Stimulated activated effector memory CD8-positive, alpha-beta T cell treated with anti-CD3 and anti-CD28 coated beads, Interleukin-12 subunit alpha, Interleukin-12 subunit beta, amount 100 ng/mL, for 72 hours (primary cell): Measurements from ENCODE around the gene EID2.
A peak's percentile ranks its signal among the peaks of the same experiment; 100 is the strongest.

Experiments used
- ATAC-seq: fragments of 150-1000 bp; cut with Tn5 transposase; 2 replicates; pipeline ENCODE4 v1.10.0; 2021
- DNase-seq, 2 donors: peaks; one replicate each; pipeline ENCODE4 v3.0.0; 2021 to 2022; ENCODE audit warnings: low spot score in 2 of 2
- H3K27ac Mint-ChIP-seq: one replicate; pipeline ENCODE4 v1.8.0; 2022; ENCODE audit warnings: mild to moderate bottlenecking, mixed read lengths
- H3K36me3 Mint-ChIP-seq: one replicate; pipeline ENCODE4 v1.8.0; 2022; ENCODE audit warnings: mild to moderate bottlenecking, mixed read lengths
- H3K4me1 Mint-ChIP-seq: one replicate; pipeline ENCODE4 v1.8.0; 2022; ENCODE audit warnings: mixed read lengths
- H3K4me3 Mint-ChIP-seq: one replicate; pipeline ENCODE4 v1.8.0; 2022; ENCODE audit warnings: mild to moderate bottlenecking, mixed read lengths
- H3K9me3 Mint-ChIP-seq: one replicate; pipeline ENCODE4 v1.8.0; 2022; ENCODE audit warnings: mixed read lengths

Gene EID2, protein sequence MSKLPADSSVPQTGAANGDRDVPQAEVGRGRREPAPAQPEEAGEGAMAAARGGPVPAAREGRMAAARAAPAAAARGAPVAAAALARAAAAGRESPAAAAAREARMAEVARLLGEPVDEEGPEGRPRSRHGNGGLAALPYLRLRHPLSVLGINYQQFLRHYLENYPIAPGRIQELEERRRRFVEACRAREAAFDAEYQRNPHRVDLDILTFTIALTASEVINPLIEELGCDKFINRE

GRCh38 chr19:39539518-39540332 is at the start of gene EID2:
Gene EID2, minus strand, starts transcription at chr19:39540161. Its CDS starts 82 bp downstream, at chr19:39540079.
- peaks cover 37% of the 10 kb centered on the region for H3K4me1 Mint-ChIP-seq
- ATAC-seq (peak; percentile 94), DNase-seq (peak; percentile 95 to 99)
- H3K36me3 Mint-ChIP-seq = peaks cover 22% of the 10 kb centered on the region
- peak within 1 kb of the TSS; percentile 98 for H3K27ac Mint-ChIP-seq
- H3K9me3 Mint-ChIP-seq = no peaks in the 10 kb centered on the region
- H3K4me3 Mint-ChIP-seq = peak within 1 kb of the TSS; percentile 88

DNA sequence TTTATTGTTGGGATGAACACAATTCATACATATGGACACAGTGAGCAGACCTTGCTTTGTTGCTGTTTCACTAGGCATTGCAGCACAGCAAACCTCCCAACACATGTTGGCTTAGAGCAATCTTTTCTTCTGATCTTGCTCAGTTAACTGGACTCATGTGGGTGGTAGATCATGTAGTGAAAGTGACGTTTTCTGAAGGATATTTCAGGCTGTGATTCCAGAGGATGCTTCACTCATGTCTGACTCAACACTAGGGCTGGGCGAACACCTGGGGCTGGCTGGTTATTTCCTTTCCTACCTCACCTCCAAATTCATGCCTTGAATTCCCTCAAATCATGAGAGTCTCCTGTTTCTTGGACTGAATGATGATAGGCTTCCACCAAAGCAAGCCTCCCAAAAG is 48.1 kb upstream of the EID2 start:
- Mint-ChIP-seq H3K36me3 (no peaks in the 10 kb centered on the region), H3K4me1 (no peaks in the 10 kb centered on the region)

DNA sequence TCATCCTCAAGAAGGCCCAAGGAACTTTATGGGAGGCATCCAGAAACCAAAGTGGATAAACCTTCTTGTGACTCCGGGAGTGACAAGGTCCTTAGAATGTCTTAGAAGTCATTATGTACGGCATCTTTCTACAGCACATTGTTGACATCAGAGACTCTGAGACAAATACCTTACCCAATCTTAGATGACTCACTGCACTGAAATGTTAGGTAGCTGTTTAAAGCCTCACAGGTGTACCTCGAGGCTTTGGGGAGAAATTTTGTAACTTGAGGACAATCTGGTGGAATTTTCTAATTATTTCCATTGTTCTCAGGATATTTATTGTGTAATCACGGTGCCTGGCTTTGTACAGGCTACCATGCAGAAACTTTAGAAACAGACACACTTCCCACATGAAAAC is 47.5 kb upstream of the EID2 start:
- H3K4me3 Mint-ChIP-seq = no peak overlapping the region
- DNase-seq (no peak), ATAC-seq (no peak)
- no peak overlapping the region for H3K27ac Mint-ChIP-seq
- H3K9me3 Mint-ChIP-seq = peaks cover 2% of the 10 kb centered on the region
- no peaks in the 10 kb centered on the region for H3K36me3 Mint-ChIP-seq
- H3K4me1 Mint-ChIP-seq = no peaks in the 10 kb centered on the region

More for the DNA sequence above, 48.1 kb upstream of the EID2 start:
- peaks cover 2% of the 10 kb centered on the region for H3K9me3 Mint-ChIP-seq
- ATAC-seq (no peak), DNase-seq (no peak)
- H3K4me3 Mint-ChIP-seq = no peak overlapping the region
- H3K27ac Mint-ChIP-seq = no peak overlapping the region

DNA sequence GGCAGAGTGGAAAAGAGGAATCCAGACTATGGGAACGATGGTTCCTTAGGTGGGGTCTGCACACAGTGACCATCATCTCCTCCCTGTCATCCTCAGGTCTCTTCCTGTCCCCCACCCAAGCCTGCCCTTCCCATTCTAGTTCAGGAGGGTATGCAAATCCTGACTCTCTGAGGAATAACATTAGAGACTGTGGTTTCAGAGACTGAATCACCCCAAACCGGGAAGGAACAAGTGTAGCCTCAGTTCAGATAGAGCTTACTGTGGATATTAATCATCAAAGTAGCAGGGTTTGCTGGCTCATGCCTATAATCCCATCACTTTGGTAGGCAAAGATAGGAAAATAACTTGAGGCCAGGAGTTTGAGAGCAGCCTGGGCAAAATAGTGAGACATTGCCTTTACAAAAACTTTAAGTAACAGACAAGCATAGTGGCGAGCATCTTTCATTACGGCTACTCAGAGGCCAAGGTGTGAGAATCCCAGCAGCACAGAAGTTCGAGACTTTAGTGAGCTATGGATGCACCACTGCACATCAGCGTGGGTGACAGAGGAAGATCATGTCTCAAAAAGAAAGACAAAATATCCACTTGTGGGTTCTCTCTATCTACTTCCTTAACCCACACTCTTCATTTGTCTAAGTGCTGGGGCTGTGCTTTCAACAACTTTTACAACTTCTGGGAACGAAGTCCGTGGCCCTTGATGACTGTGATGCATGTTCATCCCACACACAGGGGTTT is 43.1 kb upstream of the EID2 start:
- no peaks in the 10 kb centered on the region for H3K4me1 Mint-ChIP-seq
- no peak overlapping the region for H3K27ac Mint-ChIP-seq
- no peaks in the 10 kb centered on the region for H3K36me3 Mint-ChIP-seq
- ATAC-seq (peak; percentile 63), DNase-seq (peak in 1 of 2 donors; percentile 55)
- H3K9me3 Mint-ChIP-seq = peaks cover 8% of the 10 kb centered on the region
- no peak overlapping the region for H3K4me3 Mint-ChIP-seq

- DNase-seq (peak in 1 of 2 donors; percentile 56), ATAC-seq (peak; percentile 97)
- Mint-ChIP-seq H3K4me3 (no peak overlapping the region), H3K27ac (no peak overlapping the region), H3K9me3 (peaks cover 8% of the 10 kb centered on the region), H3K4me1 (no peaks in the 10 kb centered on the region), H3K36me3 (no peaks in the 10 kb centered on the region)
These were observed 42.5 kb upstream of the EID2 start for GRCh38 chr19:39582442-39582841.

GRCh38 chr19:39568604-39569003 is 28.6 kb upstream of the EID2 start:
- H3K27ac Mint-ChIP-seq = no peak overlapping the region
- H3K36me3 Mint-ChIP-seq = no peaks in the 10 kb centered on the region
- no peaks in the 10 kb centered on the region for H3K4me1 Mint-ChIP-seq
- H3K4me3 Mint-ChIP-seq = no peak overlapping the region
- ATAC-seq = peak; percentile 64
- H3K9me3 Mint-ChIP-seq = no peaks in the 10 kb centered on the region
- DNase-seq = no peak

DNA sequence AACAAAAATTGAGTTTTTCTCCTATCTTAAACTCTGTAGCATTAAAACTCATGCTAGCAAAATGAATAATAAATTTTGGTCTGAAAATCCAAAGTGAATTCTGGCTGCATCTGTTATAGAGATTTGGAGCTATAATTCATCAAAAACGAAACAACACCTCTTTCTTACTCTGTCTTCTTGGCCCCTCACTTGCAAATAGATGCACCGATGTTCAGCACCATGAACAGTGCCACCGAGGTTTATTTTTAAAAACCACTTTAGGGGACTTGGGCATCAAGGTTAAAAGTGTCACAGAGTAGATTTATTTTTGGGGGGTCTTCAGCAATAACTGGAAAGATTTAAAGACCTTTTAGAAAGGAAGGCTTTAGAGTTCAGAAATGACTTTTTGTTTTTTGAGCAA is 26.1 kb upstream of the EID2 start:
- Mint-ChIP-seq H3K4me1 (no peaks in the 10 kb centered on the region), H3K9me3 (no peaks in the 10 kb centered on the region), H3K4me3 (no peak overlapping the region), H3K36me3 (no peaks in the 10 kb centered on the region), H3K27ac (no peak overlapping the region)
- ATAC-seq (no peak), DNase-seq (no peak)

- no peaks in the 10 kb centered on the region for H3K36me3 Mint-ChIP-seq
- peaks cover 10% of the 10 kb centered on the region for H3K4me1 Mint-ChIP-seq
- DNase-seq (no peak), ATAC-seq (peak; percentile 37)
- no peak overlapping the region for H3K27ac Mint-ChIP-seq
- no peaks in the 10 kb centered on the region for H3K9me3 Mint-ChIP-seq
- H3K4me3 Mint-ChIP-seq = no peak overlapping the region
These were observed 23.4 kb upstream of the EID2 start for GRCh38 chr19:39563408-39563807.

- ATAC-seq = peak; percentile 77
- Mint-ChIP-seq H3K4me3 (peak overlapping the region; percentile 49), H3K9me3 (no peaks in the 10 kb centered on the region), H3K36me3 (no peaks in the 10 kb centered on the region), H3K4me1 (peaks cover 18% of the 10 kb centered on the region), H3K27ac (peak overlapping the region; percentile 74)
- DNase-seq = no peak
These were observed 18.7 kb upstream of the EID2 start for GRCh38 chr19:39558624-39559117.

- Mint-ChIP-seq H3K36me3 (no peaks in the 10 kb centered on the region), H3K4me1 (peaks cover 18% of the 10 kb centered on the region), H3K27ac (peak overlapping the region; percentile 74), H3K4me3 (peak overlapping the region; percentile 49), H3K9me3 (no peaks in the 10 kb centered on the region)
- no peak for DNase-seq
- ATAC-seq = peak; percentile 54
These were observed 18.1 kb upstream of the EID2 start for GRCh38 chr19:39557811-39558623.

- Mint-ChIP-seq H3K9me3 (no peaks in the 10 kb centered on the region), H3K27ac (no peak overlapping the region), H3K4me1 (peaks cover 18% of the 10 kb centered on the region), H3K4me3 (no peak overlapping the region), H3K36me3 (no peaks in the 10 kb centered on the region)
- ATAC-seq (no peak), DNase-seq (no peak)
These were observed 15.9 kb upstream of the EID2 start for GRCh38 chr19:39555883-39556282.

DNA sequence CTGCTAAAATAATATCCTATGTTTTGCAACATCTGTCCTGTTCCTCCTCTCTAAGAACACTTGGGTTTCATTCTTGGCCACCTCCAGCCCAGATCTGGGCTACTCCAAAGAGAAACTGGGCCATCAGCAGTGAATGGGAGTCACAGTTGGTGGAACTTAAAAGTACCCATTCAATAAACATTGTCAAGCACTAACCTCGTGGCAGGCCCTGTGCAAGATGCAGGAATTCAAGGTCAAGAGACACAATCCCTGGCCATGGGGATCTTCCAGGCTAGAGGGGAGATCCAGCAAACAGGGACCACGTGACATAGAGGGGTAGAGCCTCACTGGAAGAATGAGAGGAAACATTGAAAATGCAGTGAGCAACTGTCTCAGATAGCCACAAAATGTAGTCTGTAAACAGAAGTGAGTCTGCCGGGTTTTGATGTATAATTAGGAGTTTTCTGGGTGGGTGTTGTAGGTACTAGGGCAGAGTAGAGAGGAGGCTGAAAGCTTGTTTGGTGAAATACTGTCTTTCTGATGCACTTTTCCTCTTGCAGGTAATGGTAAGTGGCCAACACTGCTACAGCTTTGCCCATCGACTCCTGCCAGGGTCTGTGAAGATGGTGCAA is 14.8 kb upstream of the EID2 start:
- no peak overlapping the region for H3K27ac Mint-ChIP-seq
- H3K4me3 Mint-ChIP-seq = no peak overlapping the region
- ATAC-seq = no peak
- peaks cover 18% of the 10 kb centered on the region for H3K4me1 Mint-ChIP-seq
- H3K9me3 Mint-ChIP-seq = no peaks in the 10 kb centered on the region
- H3K36me3 Mint-ChIP-seq = no peaks in the 10 kb centered on the region
- no peak for DNase-seq

DNA sequence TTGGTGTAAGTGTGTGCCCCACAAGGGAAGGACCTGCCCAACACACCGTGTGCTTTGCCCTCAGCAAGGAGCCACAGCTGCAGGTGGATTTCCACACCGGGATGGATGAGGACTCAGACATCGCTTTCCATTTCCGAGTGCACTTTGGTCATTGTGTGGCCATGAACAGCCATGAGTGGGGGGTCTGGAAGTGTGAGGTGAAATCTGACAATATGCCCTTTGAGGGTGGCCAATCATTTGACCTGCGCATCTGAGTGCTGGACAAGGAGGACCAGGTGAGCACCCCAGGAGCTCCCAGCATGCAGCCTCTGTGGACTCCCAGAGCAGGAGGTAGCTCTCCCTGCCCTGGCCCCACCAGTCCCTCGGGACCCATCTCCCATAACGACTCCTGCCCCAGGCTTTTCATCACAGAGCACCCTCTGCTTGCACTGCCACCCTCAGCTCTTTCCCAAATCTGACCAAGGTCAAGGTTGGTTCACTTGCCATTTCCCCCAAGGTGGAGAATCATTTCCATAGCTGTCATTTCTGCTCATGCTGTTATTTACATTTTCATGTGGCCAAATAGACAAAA is 13.2 kb upstream of the EID2 start:
- ATAC-seq (no peak), DNase-seq (no peak)
- Mint-ChIP-seq H3K36me3 (no peaks in the 10 kb centered on the region), H3K27ac (no peak overlapping the region), H3K9me3 (no peaks in the 10 kb centered on the region), H3K4me1 (peaks cover 5% of the 10 kb centered on the region), H3K4me3 (no peak overlapping the region)

DNA sequence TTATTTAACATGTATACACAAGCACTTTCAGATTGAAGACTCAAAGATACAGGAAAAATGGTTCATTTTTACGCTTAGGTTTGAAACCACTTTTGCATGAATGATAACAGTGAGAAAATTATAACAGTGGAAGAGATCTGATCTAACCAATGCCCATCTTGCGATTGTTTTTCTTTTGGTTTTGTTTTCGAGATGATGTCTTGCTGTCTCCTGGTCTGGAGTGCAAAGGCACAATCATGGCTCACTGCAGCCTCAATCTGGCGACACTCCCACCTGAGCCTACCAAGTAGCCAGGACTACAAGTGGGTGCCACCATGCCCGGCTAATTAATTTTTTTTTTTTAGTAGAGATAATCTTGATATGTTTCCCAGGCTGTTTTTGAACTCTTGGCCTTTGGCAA is 10.2 kb upstream of the EID2 start:
- Mint-ChIP-seq H3K27ac (no peak overlapping the region), H3K4me3 (no peak overlapping the region), H3K4me1 (no peaks in the 10 kb centered on the region), H3K36me3 (no peaks in the 10 kb centered on the region), H3K9me3 (no peaks in the 10 kb centered on the region)
- ATAC-seq (no peak), DNase-seq (no peak)
